Loucy (cell line): ENCODE results near the gene MYCBP2.

Experiments used
- EZH2phosphoT487 ChIP-seq: fragments of 200-600 bp; IDR thresholded peaks from 2 replicates; pipeline ENCODE4 v1.6.1; 2018; ENCODE audit warnings: antibody characterized with exemption, mild to moderate bottlenecking, moderate library complexity, borderline replicate concordance
- TF ChIP-seq, protein P1 (sequence below): fragments of 200-600 bp; sonication (generic); conservative IDR thresholded peaks from 2 replicates; pipeline ENCODE4 v1.5.1; 2014; ENCODE audit warnings: mild to moderate bottlenecking, antibody characterized with exemption, low read length

GRCh38 chr13:77299587-77299986 is 27.3 kb downstream of the MYCBP2 start:
- TF ChIP-seq, protein P1, sequence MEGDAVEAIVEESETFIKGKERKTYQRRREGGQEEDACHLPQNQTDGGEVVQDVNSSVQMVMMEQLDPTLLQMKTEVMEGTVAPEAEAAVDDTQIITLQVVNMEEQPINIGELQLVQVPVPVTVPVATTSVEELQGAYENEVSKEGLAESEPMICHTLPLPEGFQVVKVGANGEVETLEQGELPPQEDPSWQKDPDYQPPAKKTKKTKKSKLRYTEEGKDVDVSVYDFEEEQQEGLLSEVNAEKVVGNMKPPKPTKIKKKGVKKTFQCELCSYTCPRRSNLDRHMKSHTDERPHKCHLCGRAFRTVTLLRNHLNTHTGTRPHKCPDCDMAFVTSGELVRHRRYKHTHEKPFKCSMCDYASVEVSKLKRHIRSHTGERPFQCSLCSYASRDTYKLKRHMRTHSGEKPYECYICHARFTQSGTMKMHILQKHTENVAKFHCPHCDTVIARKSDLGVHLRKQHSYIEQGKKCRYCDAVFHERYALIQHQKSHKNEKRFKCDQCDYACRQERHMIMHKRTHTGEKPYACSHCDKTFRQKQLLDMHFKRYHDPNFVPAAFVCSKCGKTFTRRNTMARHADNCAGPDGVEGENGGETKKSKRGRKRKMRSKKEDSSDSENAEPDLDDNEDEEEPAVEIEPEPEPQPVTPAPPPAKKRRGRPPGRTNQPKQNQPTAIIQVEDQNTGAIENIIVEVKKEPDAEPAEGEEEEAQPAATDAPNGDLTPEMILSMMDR: no peak
- no peak for TF ChIP-seq EZH2phosphoT487
